IPS DF 4.7 (cell line): ENCODE data around the gene TRMT61A.

Experiments
- DNase-seq: peaks from one replicate; pipeline ENCODE4 v3.0.0-alpha.2; 2013; ENCODE audit warnings: low spot score; ENCODE audit errors: extremely low read depth

TRMT61A gene

GRCh38 chr14:103528587-103529382, at the start of gene TRMT61A:
TSS of gene TRMT61A (plus strand) at chr14:103529196. CDS start at chr14:103529979, 783 bp downstream.
- DNase-seq = no peak

GRCh38 chr14:103480595-103480994, 48.4 kb upstream of the TRMT61A start:
- no peak for DNase-seq

GRCh38 chr14:103483600-103483999, 45.4 kb upstream of the TRMT61A start:
- no peak for DNase-seq

GRCh38 chr14:103485504-103485903, 43.5 kb upstream of the TRMT61A start:
- no peak for DNase-seq

- DNase-seq = no peak
Observed at GRCh38 chr14:103488071-103488470, 40.9 kb upstream of the TRMT61A start.

GRCh38 chr14:103488960-103489359, 40.0 kb upstream of the TRMT61A start:
- no peak for DNase-seq

- DNase-seq = no peak
Observed at GRCh38 chr14:103489621-103490020, 39.4 kb upstream of the TRMT61A start.

- no peak for DNase-seq
Observed at GRCh38 chr14:103491691-103492090, 37.3 kb upstream of the TRMT61A start.

GRCh38 chr14:103492156-103492925, 36.7 kb upstream of the TRMT61A start:
- no peak for DNase-seq

- no peak for DNase-seq
Observed at GRCh38 chr14:103495854-103496253, 33.1 kb upstream of the TRMT61A start.

GRCh38 chr14:103496776-103497175, 32.2 kb upstream of the TRMT61A start:
- DNase-seq = no peak

GRCh38 chr14:103499709-103500108, 29.3 kb upstream of the TRMT61A start:
- no peak for DNase-seq

- no peak for DNase-seq
Observed at GRCh38 chr14:103500148-103500990, 28.6 kb upstream of the TRMT61A start.

- DNase-seq = no peak
Observed at GRCh38 chr14:103501041-103501870, 27.7 kb upstream of the TRMT61A start.

- no peak for DNase-seq
Observed at GRCh38 chr14:103501921-103502669, 26.9 kb upstream of the TRMT61A start.

GRCh38 chr14:103502877-103503276, 26.1 kb upstream of the TRMT61A start:
- DNase-seq = no peak

GRCh38 chr14:103503296-103503695, 25.7 kb upstream of the TRMT61A start:
- no peak for DNase-seq

- DNase-seq = no peak
Observed at GRCh38 chr14:103504991-103505565, 23.9 kb upstream of the TRMT61A start.

GRCh38 chr14:103507751-103508150, 21.2 kb upstream of the TRMT61A start:
- no peak for DNase-seq
